HepG2 (cell line): ENCODE measurements around the gene COL25A1. TPM values are rescaled to one million over a fixed set of nuclear protein-coding genes. Genes with fewer than 3 reads are reported as not detected.

Experiments used
- ATAC-seq: fragments of 200-7000 bp; cut with Tn5 transposase; 3 replicates; pipeline ENCODE4 v1.9.1; 2020; ENCODE audit warnings: mild to moderate bottlenecking, moderate library complexity
- BruUV-seq: library from RNA; stranded (reverse); fragments of 400-500 nt; replicated peaks from 2 replicates; lab custom pipeline; 2021; lab: Mats Ljungman, UMichigan
- CTCF ChIA-PET: fragments of 300-600 bp; formaldehyde crosslinking; extraction: SDS; loops from one replicate; lab custom pipeline; 2021; ENCODE audit warnings: low total read pairs, inconsistent platforms, low intra/inter-chr PET ratio; lab: Yijun Ruan, JAX
- POLR2A ChIA-PET: fragments of 350-600 bp; sonication (Branson Sonifier 250); formaldehyde crosslinking; loops from one replicate; lab custom pipeline; 2020; ENCODE audit warnings: antibody characterized with exemption, inconsistent platforms; lab: Yijun Ruan, JAX
- DNase-seq: peaks from one replicate; pipeline ENCODE4 v3.0.0-alpha.2; 2015; ENCODE audit warnings: low spot score
- FAIRE-seq: peaks from 3 replicates; lab custom pipeline; 2011; peaks lifted over from hg19 to GRCh38; lab: Jason Lieb, UNC
- H2AFZ ChIP-seq: one replicate; pipeline ENCODE4 v1.6.1; 2011; ENCODE audit warnings: low read length, inconsistent platforms
- H3K27ac ChIP-seq: fragments of 300-600 bp; 3 replicates; pipeline ENCODE4 v1.8.0; 2011; ENCODE audit warnings: mixed run types, mild to moderate bottlenecking, mixed read lengths, low read length, inconsistent platforms; ENCODE audit not compliant: insufficient read depth; ENCODE audit errors: extremely low read length
- H3K27me3 ChIP-seq, 2 experiments: fragments of 200-600 bp in 1 of 2; 2 replicates in 1 of 2; 3 replicates in 1 of 2; pipeline versions ENCODE4 v1.6.0 to v1.8.0; 2011; ENCODE audit warnings: low read length in 2 of 2, mild to moderate bottlenecking in 2 of 2, moderate library complexity in 2 of 2, inconsistent platforms in 1 of 2; ENCODE audit not compliant: insufficient read depth in 2 of 2, control insufficient read depth in 1 of 2
- H3K36me3 ChIP-seq, 2 experiments: fragments of 200-600 bp in 1 of 2; replicated peaks in 1 of 2; 2 replicates in 1 of 2; 3 replicates in 1 of 2; pipeline versions ENCODE4 v1.5.1 to v1.8.0; 2011; ENCODE audit warnings: low read length in 2 of 2, inconsistent platforms in 1 of 2; ENCODE audit not compliant: insufficient read depth in 2 of 2, control insufficient read depth in 1 of 2
- H3K4me1 ChIP-seq: 2 replicates; pipeline ENCODE4 v1.5.1; 2012; ENCODE audit warnings: low read length, inconsistent platforms; ENCODE audit not compliant: insufficient read depth
- H3K4me2 ChIP-seq: 2 replicates; pipeline ENCODE4 v1.6.0; 2011; ENCODE audit warnings: low read depth, low read length, inconsistent platforms
- H3K4me3 ChIP-seq, 3 experiments: fragments of 200-600 bp in 1 of 3; sonication (generic), shearing (Covaris generic) in 1 of 3; replicated peaks in 1 of 3; 2 replicates each; pipeline ENCODE4 v1.5.1; 2011 to 2016; ENCODE audit warnings: low read length in 3 of 3, inconsistent platforms in 2 of 3, low read depth in 2 of 3, mild to moderate bottlenecking in 2 of 3, control low read depth in 1 of 3, mixed read lengths in 1 of 3; ENCODE audit not compliant: insufficient read depth in 1 of 3
- H3K79me2 ChIP-seq: one replicate; pipeline ENCODE4 v1.6.1; 2011; ENCODE audit warnings: low read length, inconsistent platforms; ENCODE audit not compliant: insufficient read depth
- H3K9ac ChIP-seq: 2 replicates; pipeline ENCODE4 v1.6.0; 2011; ENCODE audit warnings: mild to moderate bottlenecking, low read depth, low read length, inconsistent platforms; ENCODE audit not compliant: insufficient read depth
- H3K9me3 ChIP-seq: 2 replicates; pipeline ENCODE4 v1.5.1; 2012; ENCODE audit warnings: mild to moderate bottlenecking, low read length
- H4K20me1 ChIP-seq: 2 replicates; pipeline ENCODE4 v1.6.0; 2011; ENCODE audit warnings: inconsistent platforms, mild to moderate bottlenecking, low read length, moderate library complexity; ENCODE audit not compliant: insufficient read depth
- ARNT ChIP-seq: fragments of 450-650 bp; IDR thresholded peaks from 2 replicates; pipeline ENCODE4 v1.6.1; 2017
- BCL6 ChIP-seq: IDR thresholded peaks from 2 replicates; pipeline ENCODE4 v1.6.1; 2016; ENCODE audit warnings: missing genetic modification reagents, missing compliant biosample characterization
- GPN1 ChIP-seq: sonication (generic); formaldehyde crosslinking; IDR thresholded peaks from 2 replicates; pipeline ENCODE4 v1.5.1; 2020; ENCODE audit warnings: missing genetic modification reagents, borderline replicate concordance
- HNRNPLL ChIP-seq: fragments of 200-400 bp; formaldehyde crosslinking; IDR thresholded peaks from 2 replicates; pipeline ENCODE4 v1.6.1; 2017; ENCODE audit warnings: mild to moderate bottlenecking, low read depth, low read length; ENCODE audit not compliant: poor library complexity, severe bottlenecking
- KLF11 ChIP-seq: IDR thresholded peaks from 2 replicates; pipeline ENCODE4 v1.6.1; 2016; ENCODE audit warnings: missing compliant biosample characterization
- KMT2B ChIP-seq: IDR thresholded peaks from 2 replicates; pipeline ENCODE4 v1.6.1; 2016; ENCODE audit warnings: missing genetic modification reagents, missing compliant biosample characterization
- NFYC ChIP-seq: IDR thresholded peaks from 2 replicates; pipeline ENCODE4 v1.6.1; 2016; ENCODE audit warnings: missing genetic modification reagents, missing compliant biosample characterization
- POLR2AphosphoS2 ChIP-seq: IDR thresholded peaks from 2 replicates; pipeline ENCODE4 v1.6.1; 2011; ENCODE audit warnings: low read depth, low read length, improper control_type of control experiment
- THYN1 ChIP-seq: sonication (generic); formaldehyde crosslinking; IDR thresholded peaks from 2 replicates; pipeline ENCODE4 v1.8.1; 2023; ENCODE audit warnings: low read depth, mild to moderate bottlenecking, moderate library complexity, missing genetic modification reagents, borderline replicate concordance
- ZNF234 ChIP-seq: sonication (generic); formaldehyde crosslinking; conservative IDR thresholded peaks from 2 replicates; pipeline ENCODE4 v1.5.1; 2020; ENCODE audit warnings: mild to moderate bottlenecking, missing genetic modification reagents
- ZNF589 ChIP-seq: sonication (generic); formaldehyde crosslinking; conservative IDR thresholded peaks from 2 replicates; pipeline ENCODE4 v1.8.0; 2022; ENCODE audit warnings: mild to moderate bottlenecking, moderate library complexity, missing genetic modification reagents
- ZNF724P ChIP-seq: sonication (generic); formaldehyde crosslinking; IDR thresholded peaks from 2 replicates; pipeline ENCODE4 v1.8.0; 2022; ENCODE audit warnings: missing genetic modification reagents, borderline replicate concordance
- ZSCAN31 ChIP-seq: sonication (generic); formaldehyde crosslinking; IDR thresholded peaks from 2 replicates; pipeline ENCODE4 v1.5.0; 2020; ENCODE audit warnings: low read depth, mild to moderate bottlenecking, missing genetic modification reagents
- in situ Hi-C: cut with HindIII; loops from 2 replicates; pipeline ENCODE4 v1.10.0; 2017; ENCODE audit warnings: low pct_unique_long_range_greater_than_20kb; ENCODE audit not compliant: extremely low pct_ligation_motif_present
- intact Hi-C: fragments of 100-400 bp; cut with micrococcal nuclease; formaldehyde crosslinking; loops from one replicate; pipeline ENCODE4 v1.10.0; 2022; ENCODE audit not compliant: unreplicated experiment
- polyA plus RNA-seq, 8 experiments: library from polyadenylated mRNA; depleted of rRNA in 3 of 8; stranded (reverse) in 7 of 8; unstranded in 1 of 8; fragments of >200 nt; fragmentation: Illumina TruSeq in 4 of 8; extraction: Trizol in 4 of 8; gene quantifications; 2 replicates each; pipeline versions ENCODE4 v1.2.1 to v1.2.3, GENCODE V29; 2011 to 2016; ENCODE audit warnings: low read depth in 4 of 8, missing spikeins in 1 of 8, mixed read lengths in 1 of 8; ENCODE audit not compliant: insufficient read depth in 1 of 8
- total RNA-seq, 5 experiments: library from RNA; depleted of rRNA; stranded (reverse); fragments of >200 nt; fragmentation: Illumina TruSeq; extraction: Trizol; gene quantifications; 2 replicates each; pipeline ENCODE4 v1.2.3, GENCODE V29; 2016; ENCODE audit warnings: low read depth in 1 of 5
- TF ChIP-seq, protein P1 (sequence below): sonication (generic); formaldehyde crosslinking; IDR thresholded peaks from 2 replicates; pipeline ENCODE4 v1.4.0; 2020; ENCODE audit warnings: mild to moderate bottlenecking, missing genetic modification reagents
- TF ChIP-seq, protein P2 (sequence below): sonication (generic); formaldehyde crosslinking; IDR thresholded peaks from 2 replicates; pipeline ENCODE4 v1.4.0; 2020; ENCODE audit warnings: missing genetic modification reagents
- TF ChIP-seq, protein P3 (sequence below): sonication (generic); formaldehyde crosslinking; IDR thresholded peaks from 2 replicates; pipeline ENCODE4 v1.5.1; 2020; ENCODE audit warnings: missing genetic modification reagents, mild to moderate bottlenecking, borderline replicate concordance
- TF ChIP-seq, protein P4 (sequence below): sonication (generic); formaldehyde crosslinking; IDR thresholded peaks from 2 replicates; pipeline ENCODE4; 2020; ENCODE audit warnings: missing genetic modification reagents, mild to moderate bottlenecking, borderline replicate concordance

COL25A1 gene
- total and polyA plus RNA-seq, 2 of the 13 experiments (the other 11 are each of a cell fraction or from before 2014, with no cell fraction given) = not detected

DNA sequence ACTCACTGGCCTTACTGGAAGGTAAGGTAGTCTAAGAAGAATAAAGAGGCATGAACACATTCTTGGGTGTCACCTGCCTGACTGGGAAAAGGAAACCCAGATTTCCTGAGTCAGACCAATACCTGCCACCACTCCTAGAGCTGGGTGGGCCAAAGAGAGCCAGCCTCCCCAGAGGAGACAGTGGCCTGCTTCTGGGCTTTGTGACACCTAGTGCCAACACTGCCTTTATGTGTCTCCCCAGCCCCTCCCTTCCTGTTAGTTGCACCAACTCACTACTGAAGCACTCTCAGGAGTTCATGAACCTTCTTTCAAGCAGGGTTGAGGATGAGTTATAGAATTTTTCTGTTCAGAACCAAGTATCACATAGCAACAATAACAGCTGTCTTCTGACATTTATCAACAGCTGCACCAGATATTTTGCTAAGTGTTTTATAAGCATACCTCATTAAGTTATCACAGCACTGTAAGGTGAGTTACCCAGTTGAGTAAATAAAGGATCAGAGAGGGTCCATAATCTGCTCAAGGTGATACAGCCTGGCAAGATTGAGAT is 462.0 kb downstream of the COL25A1 start:
- TF ChIP-seq BCL6 (no peak), NFYC (CRISPR knock-in tag) (no peak), GPN1 (CRISPR knock-in tag) (no peak), KLF11 (no peak), ZSCAN31 (no peak), THYN1 (CRISPR knock-in tag) (no peak), ZNF234 (CRISPR knock-in tag) (no peak), ZNF589 (CRISPR knock-in tag) (no peak), KMT2B (CRISPR knock-in tag) (no peak), ARNT (no peak), POLR2AphosphoS2 (no peak), HNRNPLL (no peak), ZNF724P (CRISPR knock-in tag) (no peak)
- TF ChIP-seq, protein P1, sequence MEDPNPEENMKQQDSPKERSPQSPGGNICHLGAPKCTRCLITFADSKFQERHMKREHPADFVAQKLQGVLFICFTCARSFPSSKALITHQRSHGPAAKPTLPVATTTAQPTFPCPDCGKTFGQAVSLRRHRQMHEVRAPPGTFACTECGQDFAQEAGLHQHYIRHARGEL (CRISPR knock-in tag) = no peak
- TF ChIP-seq, protein P2, sequence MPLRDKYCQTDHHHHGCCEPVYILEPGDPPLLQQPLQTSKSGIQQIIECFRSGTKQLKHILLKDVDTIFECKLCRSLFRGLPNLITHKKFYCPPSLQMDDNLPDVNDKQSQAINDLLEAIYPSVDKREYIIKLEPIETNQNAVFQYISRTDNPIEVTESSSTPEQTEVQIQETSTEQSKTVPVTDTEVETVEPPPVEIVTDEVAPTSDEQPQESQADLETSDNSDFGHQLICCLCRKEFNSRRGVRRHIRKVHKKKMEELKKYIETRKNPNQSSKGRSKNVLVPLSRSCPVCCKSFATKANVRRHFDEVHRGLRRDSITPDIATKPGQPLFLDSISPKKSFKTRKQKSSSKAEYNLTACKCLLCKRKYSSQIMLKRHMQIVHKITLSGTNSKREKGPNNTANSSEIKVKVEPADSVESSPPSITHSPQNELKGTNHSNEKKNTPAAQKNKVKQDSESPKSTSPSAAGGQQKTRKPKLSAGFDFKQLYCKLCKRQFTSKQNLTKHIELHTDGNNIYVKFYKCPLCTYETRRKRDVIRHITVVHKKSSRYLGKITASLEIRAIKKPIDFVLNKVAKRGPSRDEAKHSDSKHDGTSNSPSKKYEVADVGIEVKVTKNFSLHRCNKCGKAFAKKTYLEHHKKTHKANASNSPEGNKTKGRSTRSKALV = no peak
- TF ChIP-seq, protein P3, sequence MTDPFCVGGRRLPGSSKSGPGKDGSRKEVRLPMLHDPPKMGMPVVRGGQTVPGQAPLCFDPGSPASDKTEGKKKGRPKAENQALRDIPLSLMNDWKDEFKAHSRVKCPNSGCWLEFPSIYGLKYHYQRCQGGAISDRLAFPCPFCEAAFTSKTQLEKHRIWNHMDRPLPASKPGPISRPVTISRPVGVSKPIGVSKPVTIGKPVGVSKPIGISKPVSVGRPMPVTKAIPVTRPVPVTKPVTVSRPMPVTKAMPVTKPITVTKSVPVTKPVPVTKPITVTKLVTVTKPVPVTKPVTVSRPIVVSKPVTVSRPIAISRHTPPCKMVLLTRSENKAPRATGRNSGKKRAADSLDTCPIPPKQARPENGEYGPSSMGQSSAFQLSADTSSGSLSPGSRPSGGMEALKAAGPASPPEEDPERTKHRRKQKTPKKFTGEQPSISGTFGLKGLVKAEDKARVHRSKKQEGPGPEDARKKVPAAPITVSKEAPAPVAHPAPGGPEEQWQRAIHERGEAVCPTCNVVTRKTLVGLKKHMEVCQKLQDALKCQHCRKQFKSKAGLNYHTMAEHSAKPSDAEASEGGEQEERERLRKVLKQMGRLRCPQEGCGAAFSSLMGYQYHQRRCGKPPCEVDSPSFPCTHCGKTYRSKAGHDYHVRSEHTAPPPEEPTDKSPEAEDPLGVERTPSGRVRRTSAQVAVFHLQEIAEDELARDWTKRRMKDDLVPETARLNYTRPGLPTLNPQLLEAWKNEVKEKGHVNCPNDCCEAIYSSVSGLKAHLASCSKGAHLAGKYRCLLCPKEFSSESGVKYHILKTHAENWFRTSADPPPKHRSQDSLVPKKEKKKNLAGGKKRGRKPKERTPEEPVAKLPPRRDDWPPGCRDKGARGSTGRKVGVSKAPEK (CRISPR knock-in tag) = no peak
- TF ChIP-seq, protein P4, sequence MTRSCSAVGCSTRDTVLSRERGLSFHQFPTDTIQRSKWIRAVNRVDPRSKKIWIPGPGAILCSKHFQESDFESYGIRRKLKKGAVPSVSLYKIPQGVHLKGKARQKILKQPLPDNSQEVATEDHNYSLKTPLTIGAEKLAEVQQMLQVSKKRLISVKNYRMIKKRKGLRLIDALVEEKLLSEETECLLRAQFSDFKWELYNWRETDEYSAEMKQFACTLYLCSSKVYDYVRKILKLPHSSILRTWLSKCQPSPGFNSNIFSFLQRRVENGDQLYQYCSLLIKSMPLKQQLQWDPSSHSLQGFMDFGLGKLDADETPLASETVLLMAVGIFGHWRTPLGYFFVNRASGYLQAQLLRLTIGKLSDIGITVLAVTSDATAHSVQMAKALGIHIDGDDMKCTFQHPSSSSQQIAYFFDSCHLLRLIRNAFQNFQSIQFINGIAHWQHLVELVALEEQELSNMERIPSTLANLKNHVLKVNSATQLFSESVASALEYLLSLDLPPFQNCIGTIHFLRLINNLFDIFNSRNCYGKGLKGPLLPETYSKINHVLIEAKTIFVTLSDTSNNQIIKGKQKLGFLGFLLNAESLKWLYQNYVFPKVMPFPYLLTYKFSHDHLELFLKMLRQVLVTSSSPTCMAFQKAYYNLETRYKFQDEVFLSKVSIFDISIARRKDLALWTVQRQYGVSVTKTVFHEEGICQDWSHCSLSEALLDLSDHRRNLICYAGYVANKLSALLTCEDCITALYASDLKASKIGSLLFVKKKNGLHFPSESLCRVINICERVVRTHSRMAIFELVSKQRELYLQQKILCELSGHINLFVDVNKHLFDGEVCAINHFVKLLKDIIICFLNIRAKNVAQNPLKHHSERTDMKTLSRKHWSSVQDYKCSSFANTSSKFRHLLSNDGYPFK (CRISPR knock-in tag) = no peak
- no TSS peak for BruUV-seq
- no peak for ATAC-seq
- POLR2A ChIA-PET = no interaction called here
- no peak for FAIRE-seq
- no peaks in the 10 kb centered on the region for H4K20me1 ChIP-seq
- H3K27ac ChIP-seq = no peak overlapping the region
- H3K9me3 ChIP-seq = no peaks in the 10 kb centered on the region
- no peak for DNase-seq
- H3K27me3 ChIP-seq = no peaks in the 10 kb centered on the region
- no peak overlapping the region for H3K4me3 ChIP-seq
- intact Hi-C loops = no loop called here
- no peak overlapping the region for H2AFZ ChIP-seq
- in situ Hi-C loops = no loop called here
- H3K36me3 ChIP-seq = no peaks in the 10 kb centered on the region
- no peak overlapping the region for H3K9ac ChIP-seq
- H3K79me2 ChIP-seq = no peaks in the 10 kb centered on the region
- H3K4me1 ChIP-seq = no peaks in the 10 kb centered on the region
- CTCF ChIA-PET = no interaction called here
- H3K4me2 ChIP-seq = no peak overlapping the region
